GM12878 (cell line): ENCODE results near the gene SPPL3. TPM values are rescaled to one million over a fixed set of nuclear protein-coding genes. Genes with fewer than 3 reads are reported as not detected.

Experiments
- ATAC-seq: fragments of 200-7000 bp; cut with Tn5 transposase; 3 replicates; pipeline ENCODE4 v1.9.1; 2020; ENCODE audit warnings: mild to moderate bottlenecking, moderate library complexity
- BruUV-seq: library from RNA; stranded (reverse); fragments of 400-500 nt; replicated peaks from 2 replicates; lab custom pipeline; 2021; lab: Mats Ljungman, UMichigan
- CTCF ChIA-PET: fragments of 300-600 bp; sonication (Branson Sonifier 250); formaldehyde crosslinking; extraction: SDS; loops from one replicate; lab custom pipeline; 2021; ENCODE audit warnings: inconsistent platforms; lab: Yijun Ruan, JAX
- POLR2A ChIA-PET: fragments of 350-600 bp; formaldehyde crosslinking; extraction: SDS; loops from one replicate; lab custom pipeline; 2021; ENCODE audit warnings: inconsistent platforms; lab: Charles Lee
- RAD21 ChIA-PET: fragments of 300-600 bp; sonication (Branson Sonifier 250); formaldehyde crosslinking; loops from one replicate; lab custom pipeline; 2023; ENCODE audit warnings: antibody characterized with exemption; ENCODE audit not compliant: unreplicated experiment; lab: Charles Lee
- SMC1A ChIA-PET: fragments of 300-600 bp; sonication (Branson Sonifier 250); formaldehyde crosslinking; loops from one replicate; lab custom pipeline; 2023; ENCODE audit not compliant: unreplicated experiment, uncharacterized antibody; lab: Charles Lee
- DNase-seq: peaks from one replicate; pipeline ENCODE4 v3.0.0-alpha.2; 2011; ENCODE audit warnings: low read depth, low spot score
- FAIRE-seq: peaks from 3 replicates; lab custom pipeline; 2011; peaks lifted over from hg19 to GRCh38; lab: Jason Lieb, UNC
- H2AFZ ChIP-seq: 2 replicates; pipeline ENCODE4 v1.6.0; 2011; ENCODE audit warnings: low read depth, low read length, control low read depth; ENCODE audit not compliant: control insufficient read depth
- H3K27ac ChIP-seq: 2 replicates; pipeline ENCODE4 v1.5.1; 2011; ENCODE audit warnings: control low read depth; ENCODE audit not compliant: control insufficient read depth, insufficient read depth
- H3K27me3 ChIP-seq, 2 experiments: replicated peaks in 1 of 2; 2 replicates each; pipeline versions ENCODE4 v1.6.0 to v1.6.1; 2011; ENCODE audit warnings: low read length in 1 of 2; ENCODE audit not compliant: control insufficient read depth in 2 of 2, insufficient read depth in 2 of 2
- H3K36me3 ChIP-seq, 2 experiments: 2 replicates each; pipeline ENCODE4 v1.5.1; 2011; ENCODE audit warnings: low read length in 1 of 2; ENCODE audit not compliant: control insufficient read depth in 2 of 2, insufficient read depth in 2 of 2
- H3K4me1 ChIP-seq: 2 replicates; pipeline ENCODE4 v1.6.1; 2011; ENCODE audit warnings: mild to moderate bottlenecking, low read length, moderate library complexity, mixed read lengths; ENCODE audit not compliant: control insufficient read depth, insufficient read depth
- H3K4me2 ChIP-seq: 2 replicates; pipeline ENCODE4 v1.6.0; 2011; ENCODE audit warnings: control low read depth; ENCODE audit not compliant: control insufficient read depth, insufficient read depth
- H3K4me3 ChIP-seq: fragments of 200-600 bp; sonication (generic); 2 replicates; pipeline ENCODE4 v1.5.1; 2016
- H3K79me2 ChIP-seq: 2 replicates; pipeline ENCODE4 v1.6.0; 2011; ENCODE audit warnings: low read length; ENCODE audit not compliant: control insufficient read depth, insufficient read depth
- H3K9ac ChIP-seq: 2 replicates; pipeline ENCODE4 v1.8.0; 2011; ENCODE audit warnings: low read length, control low read depth, mixed read lengths; ENCODE audit not compliant: control insufficient read depth, insufficient read depth
- H3K9me3 ChIP-seq: replicated peaks from 3 replicates; pipeline ENCODE4 v1.5.1; 2011; ENCODE audit warnings: mild to moderate bottlenecking, low read length; ENCODE audit not compliant: control insufficient read depth, insufficient read depth
- H4K20me1 ChIP-seq: 2 replicates; pipeline ENCODE4 v1.6.0; 2011; ENCODE audit not compliant: control insufficient read depth, insufficient read depth
- CBX3 ChIP-seq: fragments of 200-600 bp; sonication (generic); IDR thresholded peaks from 2 replicates; pipeline ENCODE4 v1.6.1; 2016; ENCODE audit warnings: low read depth, borderline replicate concordance
- ESRRA ChIP-seq: IDR thresholded peaks from 2 replicates; pipeline ENCODE4 v1.6.1; 2012; ENCODE audit warnings: mild to moderate bottlenecking, low read length, improper control_type of control experiment
- ETV6 ChIP-seq, 2 experiments: fragments of 450-650 bp in 1 of 2; IDR thresholded peaks in 1 of 2; conservative IDR thresholded peaks in 1 of 2; 2 replicates each; pipeline ENCODE4 v1.6.1; 2014; ENCODE audit warnings: antibody characterized with exemption in 1 of 2, borderline replicate concordance in 1 of 2, low read depth in 1 of 2, mild to moderate bottlenecking in 1 of 2, moderate library complexity in 1 of 2
- NFIC ChIP-seq: IDR thresholded peaks from 2 replicates; pipeline ENCODE4 v1.6.1; 2012; ENCODE audit warnings: low read depth, mild to moderate bottlenecking, inconsistent platforms, low read length, moderate library complexity
- NR2C1 ChIP-seq: fragments of 450-650 bp; IDR thresholded peaks from 2 replicates; pipeline ENCODE4 v1.6.1; 2017; ENCODE audit warnings: antibody characterized with exemption, mild to moderate bottlenecking, moderate library complexity
- RUNX3 ChIP-seq: IDR thresholded peaks from 2 replicates; pipeline ENCODE4 v1.6.1; 2012; ENCODE audit warnings: low read length, inconsistent platforms
- WGBS: methylation state at CpG from one replicate; pipeline ENCODE4 v1.1.6; 2016; ENCODE audit warnings: low lambda C conversion rate; ENCODE audit not compliant: insufficient replicate concordance, insufficient coverage; ENCODE audit errors: missing lambda C conversion rate; 5-methylcytosine and 5-hydroxymethylcytosine counted together
- in situ Hi-C: fragments of 300-500 bp; cut with MboI; formaldehyde crosslinking; loops from 9 replicates; pipeline ENCODE4 v1.14.3; 2018; ENCODE audit warnings: mixed read lengths
- intact Hi-C: fragments of 100-400 bp; cut with micrococcal nuclease; formaldehyde crosslinking; loops from one replicate; pipeline ENCODE4 v1.14.2; 2022; ENCODE audit not compliant: unreplicated experiment
- polyA plus RNA-seq, 11 experiments: library from polyadenylated mRNA; depleted of rRNA in 4 of 11; unstranded in 6 of 11; stranded (reverse) in 5 of 11; fragments of >200 nt; fragmentation: Nextera tagmentation in 4 of 11; fragmentation: Illumina TruSeq in 1 of 11; extraction: Ambion mirVana in 4 of 11; extraction: Trizol in 1 of 11; gene quantifications; 1 replicate in 1 of 11; 2 replicates in 10 of 11; pipeline versions ENCODE4 v1.2.1 to v1.2.3, GENCODE V29; 2011 to 2016; ENCODE audit warnings: inconsistent platforms in 2 of 11, missing spikeins in 2 of 11, low read depth in 1 of 11
- total RNA-seq, 4 experiments: library from RNA; depleted of rRNA in 3 of 4; stranded (reverse); fragments of >200 nt in 3 of 4; fragmentation: Illumina TruSeq in 1 of 4; extraction: Trizol in 1 of 4; gene quantifications; 2 replicates each; pipeline versions ENCODE4 v1.2.1 to v1.2.3, GENCODE V29; 2013 to 2021

The SPPL3 gene
- total and polyA plus RNA-seq, 10 of the 15 experiments (the other 5 are each of a cell fraction or from before 2014, with no cell fraction given): 4.3 to 45.5 (median 11.7) TPM

DNA sequence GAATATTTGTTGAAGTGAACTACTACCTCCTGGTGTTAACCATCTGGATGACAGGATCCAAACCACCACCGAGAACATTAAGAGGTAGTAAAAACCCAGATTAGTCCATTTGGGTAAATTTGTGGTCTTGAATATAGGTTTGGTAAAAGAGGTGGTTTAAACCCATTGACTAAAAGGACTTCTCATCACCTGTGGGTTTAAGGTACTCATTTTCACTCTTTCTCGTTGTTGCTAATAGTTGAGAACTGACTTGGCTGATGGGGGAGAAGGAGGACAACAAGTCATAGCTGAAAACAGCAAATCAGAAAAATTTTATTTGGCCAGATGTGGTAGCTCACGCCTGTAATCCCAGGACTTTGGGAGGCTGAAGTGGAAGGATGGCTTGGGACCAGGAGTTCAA, 119.4 kb downstream of the SPPL3 start:
- H3K9ac ChIP-seq: no peak overlapping the region
- no peak for ATAC-seq
- FAIRE-seq: no peak
- SMC1A ChIA-PET: interaction anchor here (0.7 to 4.7 kb wide), 8 partner anchors 14 to 187 kb away, joined by 3 to 29 read pairs (median 3); no protein-coding TSS in a partner anchor
- no peak for TF ChIP-seq NR2C1
- peak; percentile 19; the same call in 1 of the 2 replicates for TF ChIP-seq NFIC
- TF ChIP-seq RUNX3: peak; percentile 30; the same call in 1 of the 2 replicates
- no peak for TF ChIP-seq ESRRA
- RAD21 ChIA-PET: no interaction called here
- BruUV-seq: no TSS peak
- no peak overlapping the region for H3K4me3 ChIP-seq
- no peaks in the 10 kb centered on the region for H3K27me3 ChIP-seq
- no peaks in the 10 kb centered on the region for H3K4me1 ChIP-seq
- DNase-seq: no peak
- no peak overlapping the region for H2AFZ ChIP-seq
- 23% methylated on average over 3 of the region's 3 CpGs for WGBS
- H4K20me1 ChIP-seq: no peaks in the 10 kb centered on the region
- in situ Hi-C loops: no loop called here
- intact Hi-C loops: no loop called here
- POLR2A ChIA-PET: no interaction called here
- CTCF ChIA-PET: interaction anchor here (0.6 to 2.3 kb wide), 4 partner anchors 14 to 136 kb away, joined by 3 to 5 read pairs (median 4); no protein-coding TSS in a partner anchor
- H3K79me2 ChIP-seq: no peaks in the 10 kb centered on the region
- H3K4me2 ChIP-seq: no peak overlapping the region
- H3K36me3 ChIP-seq: peaks cover 3 to 7% of the 10 kb centered on the region in 2 experiments; a peak in 3 of 4 replicates
- no peak overlapping the region for H3K27ac ChIP-seq
- no peaks in the 10 kb centered on the region for H3K9me3 ChIP-seq

DNA sequence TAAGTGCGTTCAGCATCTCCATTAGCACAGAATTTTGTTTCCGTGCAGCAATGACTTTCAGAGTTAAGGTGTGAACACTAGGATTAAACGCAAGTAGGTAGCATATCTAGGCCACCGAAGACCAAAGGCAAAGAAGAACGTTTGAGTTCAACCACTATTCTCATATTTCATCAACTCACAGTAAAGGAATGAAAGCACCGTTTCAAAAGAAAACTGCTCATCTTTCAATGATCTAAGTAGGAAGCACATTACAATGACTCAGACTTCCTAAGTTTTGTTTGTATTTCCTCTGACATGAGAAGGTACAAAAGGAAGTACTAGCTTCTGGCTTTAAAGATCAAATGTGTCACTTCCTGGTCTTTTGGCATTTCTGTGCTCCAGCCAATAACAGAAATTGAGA, 121.0 kb downstream of the SPPL3 start:
- DNase-seq: no peak
- TF ChIP-seq ETV6 (conservative IDR thresholded peaks at IDR 0.05 in 1 of 2, IDR thresholded peaks at IDR 0.05 in 1 of 2; ENCODE audit: borderline replicate concordance in 1 of 2, low read depth in 1 of 2): peak in 1 of 2 experiments; percentile 65; a peak in 1 of 4 replicates
- no peak for TF ChIP-seq CBX3
- FAIRE-seq: no peak
- ChIA-PET CTCF (interaction anchor here (1.3 to 2.3 kb wide), 2 partner anchors 12 to 17 kb away, joined by 3 to 5 read pairs; no protein-coding TSS in a partner anchor), SMC1A (interaction anchor here (1.0 to 4.7 kb wide), 7 partner anchors 9 to 189 kb away, joined by 3 to 29 read pairs (median 4); no protein-coding TSS in a partner anchor), POLR2A (no interaction called here), RAD21 (no interaction called here)
- intact Hi-C loops: no loop called here
- in situ Hi-C loops: no loop called here
- Histone ChIP-seq H3K27me3 (no peaks in the 10 kb centered on the region), H3K4me2 (no peak overlapping the region), H2AFZ (no peak overlapping the region), H3K4me1 (no peaks in the 10 kb centered on the region), H3K9ac (no peak overlapping the region), H3K36me3 (peaks cover 3 to 5% of the 10 kb centered on the region in 2 experiments; a peak in 3 of 4 replicates), H3K4me3 (no peak overlapping the region), H3K27ac (no peak overlapping the region), H3K79me2 (no peaks in the 10 kb centered on the region), H4K20me1 (no peaks in the 10 kb centered on the region), H3K9me3 (no peaks in the 10 kb centered on the region)
- 25% methylated on average over 6 of the region's 6 CpGs for WGBS
- ATAC-seq: no peak
- no TSS peak for BruUV-seq
